GM23248 (cell line): ENCODE results near the gene PLA2G4F. TPM values are rescaled to one million over a fixed set of nuclear protein-coding genes. Genes with fewer than 3 reads are reported as not detected.

ENCODE experiments used
- DNase-seq: peaks from one replicate; pipeline ENCODE4 v3.0.0-alpha.2; 2015
- H2AFZ ChIP-seq: fragments of 200-600 bp; sonication (generic); 2 replicates; pipeline ENCODE4 v1.6.1; 2016; ENCODE audit warnings: antibody characterized with exemption
- H3F3A ChIP-seq: fragments of 200-600 bp; sonication (generic); 2 replicates; pipeline ENCODE4 v1.6.1; 2016; ENCODE audit warnings: mild to moderate bottlenecking, antibody characterized with exemption, mixed run types; ENCODE audit not compliant: insufficient read depth
- H3K27ac ChIP-seq: fragments of 200-600 bp; sonication (generic); 2 replicates; pipeline ENCODE4 v1.5.1; 2016; ENCODE audit warnings: mild to moderate bottlenecking
- H3K27me3 ChIP-seq: fragments of 200-600 bp; sonication (generic); replicated peaks from 2 replicates; pipeline ENCODE4 v1.6.1; 2016; ENCODE audit warnings: mild to moderate bottlenecking; ENCODE audit not compliant: insufficient read depth
- H3K36me3 ChIP-seq: fragments of 200-600 bp; sonication (generic); 2 replicates; pipeline ENCODE4 v1.6.1; 2016; ENCODE audit warnings: low read depth, mild to moderate bottlenecking
- H3K4me1 ChIP-seq: fragments of 200-600 bp; sonication (generic); 2 replicates; pipeline ENCODE4 v1.6.1; 2016; ENCODE audit warnings: mild to moderate bottlenecking; ENCODE audit not compliant: insufficient read depth
- H3K4me2 ChIP-seq: fragments of 200-600 bp; sonication (generic); one replicate; pipeline ENCODE4 v1.6.1; 2016; ENCODE audit warnings: mild to moderate bottlenecking; ENCODE audit not compliant: unreplicated experiment
- H3K4me3 ChIP-seq: fragments of 200-600 bp; sonication (generic); 2 replicates; pipeline ENCODE4 v1.5.1; 2016; ENCODE audit warnings: mild to moderate bottlenecking
- H3K79me2 ChIP-seq: fragments of 200-600 bp; sonication (generic); 2 replicates; pipeline ENCODE4 v1.6.1; 2016; ENCODE audit warnings: mild to moderate bottlenecking; ENCODE audit not compliant: insufficient read depth
- H3K9ac ChIP-seq: fragments of 200-600 bp; sonication (generic); 2 replicates; pipeline ENCODE4 v1.6.1; 2016; ENCODE audit warnings: mild to moderate bottlenecking
- H3K9me2 ChIP-seq: fragments of 200-600 bp; sonication (generic); 2 replicates; pipeline ENCODE4 v1.6.1; 2016; ENCODE audit warnings: mixed run types, mild to moderate bottlenecking, moderate library complexity; ENCODE audit not compliant: insufficient read depth
- H3K9me3 ChIP-seq: fragments of 200-600 bp; sonication (generic); one replicate; pipeline ENCODE4 v1.6.1; 2017; ENCODE audit warnings: low read depth
- H4K20me1 ChIP-seq: fragments of 200-600 bp; sonication (generic); 2 replicates; pipeline ENCODE4 v1.6.0; 2016; ENCODE audit not compliant: insufficient read depth
- EZH2 ChIP-seq: fragments of 200-600 bp; sonication (generic); IDR thresholded peaks from 2 replicates; pipeline ENCODE4 v1.6.1; 2018; ENCODE audit warnings: antibody characterized with exemption, mild to moderate bottlenecking; ENCODE audit not compliant: insufficient read depth, poor library complexity, severe bottlenecking
- EZH2phosphoT487 ChIP-seq: fragments of 200-600 bp; sonication (generic); IDR thresholded peaks from 2 replicates; pipeline ENCODE4 v1.6.1; 2018; ENCODE audit warnings: antibody characterized with exemption, moderate library complexity, mild to moderate bottlenecking, low read depth; ENCODE audit not compliant: insufficient read depth
- WGBS, 2 experiments: methylation state at CpG; one replicate each; pipeline ENCODE4 v1.1.6; 2015 to 2017; ENCODE audit warnings: low lambda C conversion rate in 2 of 2, low coverage in 1 of 2; ENCODE audit errors: missing lambda C conversion rate in 2 of 2; 5-methylcytosine and 5-hydroxymethylcytosine counted together
- in situ Hi-C: fragments of 300-500 bp; cut with MboI; formaldehyde crosslinking; loops from 2 replicates; pipeline ENCODE4 v1.15.0; 2020
- polyA plus RNA-seq: library from polyadenylated mRNA; unstranded; fragments of >200 nt; fragmentation: Nextera tagmentation; extraction: Ambion mirVana; gene quantifications from 2 replicates; pipeline ENCODE4 v1.2.1, GENCODE V29; 2016
- total RNA-seq: library from RNA; depleted of rRNA; stranded (reverse); fragments of >200 nt; shearing (Covaris generic); gene quantifications from 2 replicates; pipeline ENCODE4 v1.2.3, GENCODE V29; 2014

PLA2G4F gene
- total and polyA plus RNA-seq, 2 experiments from 2014 or later = not detected

DNA sequence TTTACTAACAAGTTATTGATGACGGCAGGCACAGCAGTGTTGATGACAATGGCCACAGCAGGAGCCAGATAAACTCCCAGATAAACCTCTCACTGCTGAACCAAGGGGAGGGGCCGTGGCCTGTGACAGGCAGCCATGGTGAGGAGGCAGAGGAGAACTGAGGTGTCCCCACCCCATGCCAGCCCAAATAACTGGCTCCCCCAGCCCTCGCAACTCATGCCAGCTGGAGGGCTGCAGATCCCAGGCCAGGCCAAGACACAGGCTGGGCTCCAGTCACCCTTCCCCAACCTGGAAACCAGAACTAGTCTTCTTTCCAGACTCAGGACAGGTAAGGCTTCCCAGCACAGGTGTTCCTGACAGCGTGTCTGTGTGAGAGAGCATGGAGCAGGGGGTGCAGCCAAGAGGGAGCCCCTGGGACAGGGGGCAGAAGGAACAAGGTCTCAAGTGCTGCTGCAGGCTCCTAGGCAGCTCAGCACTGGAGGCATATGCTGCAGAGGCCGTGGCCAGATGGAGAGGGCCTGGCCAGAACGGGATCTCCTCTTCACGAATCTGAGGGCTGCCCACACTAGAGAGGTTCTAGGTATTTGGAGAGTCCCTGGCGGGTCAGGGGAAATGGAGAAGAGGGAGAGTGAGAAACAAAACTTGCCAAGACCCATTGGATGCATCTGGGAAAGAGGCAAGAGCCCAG, 15.9 kb downstream of the PLA2G4F start:
- in situ Hi-C loops = no loop called here
- DNase-seq = no peak

DNA sequence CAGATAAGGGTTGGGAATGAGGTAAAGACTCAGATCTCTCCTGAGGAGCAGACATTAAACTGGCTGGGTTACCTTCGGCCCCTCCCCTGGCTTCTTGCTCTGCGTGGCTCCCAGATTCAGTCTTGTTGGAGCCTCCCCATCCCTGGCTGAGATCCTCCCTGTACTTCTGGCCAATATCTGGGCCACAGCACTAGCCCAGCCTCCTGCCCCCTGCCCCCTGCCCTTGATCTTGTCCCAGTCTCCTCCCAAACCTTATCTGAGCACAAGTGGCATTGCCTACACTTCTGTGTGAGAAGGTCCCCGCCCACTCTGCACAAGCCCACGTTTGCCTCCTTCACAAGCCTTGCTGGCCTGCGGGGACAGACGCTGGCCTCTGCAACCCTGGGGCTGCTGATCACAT, 16.8 kb downstream of the PLA2G4F start:
- in situ Hi-C loops = no loop called here
- peaks cover 16% of the 10 kb centered on the region for H3K27me3 ChIP-seq
- H3K4me1 ChIP-seq = no peaks in the 10 kb centered on the region
- no peaks in the 10 kb centered on the region for H3K36me3 ChIP-seq
- no peaks in the 10 kb centered on the region for H3F3A ChIP-seq
- H3K4me3 ChIP-seq = no peak overlapping the region
- no peaks in the 10 kb centered on the region for H4K20me1 ChIP-seq
- H3K9me2 ChIP-seq = no peaks in the 10 kb centered on the region
- H3K9ac ChIP-seq = no peak overlapping the region
- TF ChIP-seq EZH2phosphoT487 (no peak), EZH2 (no peak)
- H3K79me2 ChIP-seq = no peaks in the 10 kb centered on the region
- H3K4me2 ChIP-seq = no peak overlapping the region
- no peak overlapping the region for H3K27ac ChIP-seq
- 59 to 63% methylated on average over 6 of the region's 6 CpGs for WGBS, 2 experiments
- H2AFZ ChIP-seq = no peak overlapping the region
- H3K9me3 ChIP-seq = no peaks in the 10 kb centered on the region
- no peak for DNase-seq

More for the DNA sequence above, 15.9 kb downstream of the PLA2G4F start:
- no peak for TF ChIP-seq EZH2
- Histone ChIP-seq H3K36me3 (no peaks in the 10 kb centered on the region), H3K4me1 (no peaks in the 10 kb centered on the region), H3K9me2 (no peaks in the 10 kb centered on the region), H3F3A (no peaks in the 10 kb centered on the region), H3K4me2 (no peak overlapping the region), H3K27ac (no peak overlapping the region), H4K20me1 (no peaks in the 10 kb centered on the region), H3K27me3 (peaks cover 17% of the 10 kb centered on the region), H3K9me3 (no peaks in the 10 kb centered on the region), H3K9ac (no peak overlapping the region), H3K4me3 (no peak overlapping the region), H2AFZ (no peak overlapping the region), H3K79me2 (no peaks in the 10 kb centered on the region)
- WGBS, 2 experiments = 63 to 65% methylated on average over 7 to 8 of the region's 8 CpGs

DNA sequence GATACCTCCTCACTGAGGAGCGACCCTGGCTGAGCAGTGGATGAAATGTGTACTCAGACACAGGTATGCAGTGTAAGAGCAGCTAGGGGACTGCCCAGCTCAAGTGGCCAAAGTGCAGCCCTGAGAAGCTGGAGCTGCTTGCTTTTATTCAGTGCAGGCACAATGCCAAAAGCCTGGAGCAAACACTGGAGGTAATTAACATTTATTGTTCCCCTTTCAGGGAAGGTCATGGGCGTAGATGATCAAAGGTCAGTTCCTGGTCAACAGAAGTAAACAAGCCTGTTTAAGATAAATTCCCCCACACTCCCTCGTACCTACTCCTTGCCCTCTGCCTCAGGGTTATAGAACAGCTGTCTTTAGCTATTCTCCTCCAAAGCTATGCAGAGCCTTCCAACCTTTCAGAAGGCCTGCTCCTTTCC, 17.5 kb downstream of the PLA2G4F start:
- no peaks in the 10 kb centered on the region for H4K20me1 ChIP-seq
- H3K27me3 ChIP-seq = peaks cover 16% of the 10 kb centered on the region
- H3F3A ChIP-seq = no peaks in the 10 kb centered on the region
- DNase-seq = no peak
- H3K9me3 ChIP-seq = no peaks in the 10 kb centered on the region
- WGBS, 2 experiments = 27 to 34% methylated on average over 3 of the region's 3 CpGs
- H3K4me1 ChIP-seq = no peaks in the 10 kb centered on the region
- no peak overlapping the region for H3K4me3 ChIP-seq
- no peaks in the 10 kb centered on the region for H3K9me2 ChIP-seq
- no peaks in the 10 kb centered on the region for H3K79me2 ChIP-seq
- no peak overlapping the region for H3K27ac ChIP-seq
- no peaks in the 10 kb centered on the region for H3K36me3 ChIP-seq
- no peak overlapping the region for H3K4me2 ChIP-seq
- TF ChIP-seq EZH2 (no peak), EZH2phosphoT487 (no peak)
- H2AFZ ChIP-seq = no peak overlapping the region
- in situ Hi-C loops = no loop called here
- H3K9ac ChIP-seq = no peak overlapping the region

DNA sequence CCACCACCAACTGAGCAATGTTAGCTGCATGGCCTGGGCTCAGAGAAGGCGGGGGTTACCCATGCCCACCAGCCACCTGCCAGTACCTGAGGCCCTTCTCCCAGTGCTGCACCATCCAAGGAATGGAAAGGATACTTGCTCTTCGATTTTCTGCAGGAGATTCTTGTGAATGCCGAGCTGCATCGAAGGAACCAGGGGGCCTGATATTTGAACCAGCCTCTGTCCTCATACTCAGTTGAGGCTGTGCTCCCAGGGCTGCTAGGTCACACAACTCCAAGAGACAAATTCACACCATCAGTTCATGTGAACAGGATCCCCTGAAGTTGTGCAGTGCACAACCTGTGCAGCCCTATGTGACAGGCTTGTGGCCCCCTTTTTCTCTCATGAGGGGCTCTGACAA, 18.0 kb downstream of the PLA2G4F start:
- H3K9ac ChIP-seq = no peak overlapping the region
- TF ChIP-seq EZH2 (no peak), EZH2phosphoT487 (no peak)
- H2AFZ ChIP-seq = no peak overlapping the region
- H3K27me3 ChIP-seq = peaks cover 13% of the 10 kb centered on the region
- in situ Hi-C loops = no loop called here
- H3K9me2 ChIP-seq = no peaks in the 10 kb centered on the region
- no peak overlapping the region for H3K4me2 ChIP-seq
- H4K20me1 ChIP-seq = no peaks in the 10 kb centered on the region
- no peak for DNase-seq
- no peaks in the 10 kb centered on the region for H3K9me3 ChIP-seq
- H3F3A ChIP-seq = no peaks in the 10 kb centered on the region
- WGBS, 2 experiments = 39 to 42% methylated on average over 4 of the region's 4 CpGs
- no peaks in the 10 kb centered on the region for H3K4me1 ChIP-seq
- no peak overlapping the region for H3K4me3 ChIP-seq
- H3K27ac ChIP-seq = no peak overlapping the region
- H3K36me3 ChIP-seq = no peaks in the 10 kb centered on the region
- H3K79me2 ChIP-seq = no peaks in the 10 kb centered on the region
